A204.1 (cell line): ENCODE measurements around the gene AFG1L.
"Not testable (repeated sequence)": the region's sequence is repeated elsewhere in the genome, so short reads cannot be mapped to it uniquely, and the experiment has no call there.

Experiments
- FAIRE-seq: peaks from 2 replicates; lab custom pipeline; 2012; peaks lifted over from hg19 to GRCh38; lab: Jason Lieb, UNC

Gene AFG1L

DNA sequence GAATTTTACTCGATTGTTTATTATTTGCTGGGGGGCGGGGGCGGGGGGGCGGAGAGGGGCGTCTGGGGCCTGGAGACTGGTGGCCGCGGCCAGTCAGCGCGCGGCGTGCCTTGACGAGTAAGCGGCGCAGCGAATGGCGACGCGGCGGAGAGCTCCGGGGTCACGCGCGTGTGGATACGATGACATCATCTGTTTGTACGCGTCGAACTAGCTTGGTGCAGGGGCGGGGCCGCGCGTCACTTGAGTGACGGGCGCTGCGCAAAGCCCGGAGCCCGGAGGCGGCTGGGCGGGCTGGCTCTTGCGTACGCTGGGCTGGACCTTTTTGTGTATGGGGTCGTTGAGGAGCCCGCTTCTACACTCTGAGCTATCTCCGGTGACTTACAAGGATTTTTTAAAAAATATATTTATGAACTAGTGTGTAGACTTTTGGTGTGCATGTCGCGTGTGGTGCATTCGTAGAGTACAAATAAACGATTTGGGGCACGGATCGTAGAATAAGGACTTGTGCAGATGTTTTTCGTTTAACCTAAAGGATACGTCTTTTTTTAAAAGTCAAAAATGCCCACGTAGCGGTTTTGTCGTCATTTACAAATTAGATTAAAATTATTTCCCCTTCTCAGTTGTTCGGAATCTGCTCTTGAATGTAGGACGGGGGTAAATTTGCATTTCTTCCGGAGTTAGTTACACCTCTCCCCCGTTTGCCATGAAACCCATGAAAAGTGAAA lies 263.7 kb downstream of the AFG1L start:
- FAIRE-seq: no peak

- FAIRE-seq: no peak
These were observed 264.4 kb downstream of the AFG1L start for GRCh38 chr6:108559097-108559883.

DNA sequence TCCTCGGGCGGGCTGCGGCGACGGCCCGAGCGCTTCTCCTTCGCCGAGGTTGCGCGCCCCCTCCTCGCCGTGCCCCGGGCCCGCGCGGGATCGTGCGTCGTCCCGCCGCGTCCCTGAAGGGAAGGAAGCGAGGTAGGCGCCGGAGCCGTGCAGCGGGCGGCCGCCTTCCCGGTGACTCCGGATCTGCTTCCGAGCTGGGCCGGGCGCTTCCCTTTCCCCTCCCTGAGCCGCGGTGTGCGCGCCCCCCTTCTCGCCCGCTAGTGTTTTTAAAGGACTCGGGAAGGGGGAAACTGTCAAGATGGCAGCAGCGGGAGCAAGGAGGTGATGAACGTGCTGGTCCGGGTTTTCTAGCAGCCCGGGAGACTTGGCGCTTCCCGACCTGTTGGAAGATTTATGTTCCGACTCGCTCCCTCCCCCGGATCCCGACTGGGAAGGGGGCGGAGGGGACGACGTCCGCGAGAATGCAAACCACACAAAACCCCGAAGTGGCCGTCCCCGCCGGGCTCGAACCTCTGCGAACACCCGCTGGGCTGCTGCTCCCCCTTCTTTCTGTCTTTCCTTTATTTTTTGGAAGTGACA lies 265.1 kb downstream of the AFG1L start:
- no peak for FAIRE-seq

DNA sequence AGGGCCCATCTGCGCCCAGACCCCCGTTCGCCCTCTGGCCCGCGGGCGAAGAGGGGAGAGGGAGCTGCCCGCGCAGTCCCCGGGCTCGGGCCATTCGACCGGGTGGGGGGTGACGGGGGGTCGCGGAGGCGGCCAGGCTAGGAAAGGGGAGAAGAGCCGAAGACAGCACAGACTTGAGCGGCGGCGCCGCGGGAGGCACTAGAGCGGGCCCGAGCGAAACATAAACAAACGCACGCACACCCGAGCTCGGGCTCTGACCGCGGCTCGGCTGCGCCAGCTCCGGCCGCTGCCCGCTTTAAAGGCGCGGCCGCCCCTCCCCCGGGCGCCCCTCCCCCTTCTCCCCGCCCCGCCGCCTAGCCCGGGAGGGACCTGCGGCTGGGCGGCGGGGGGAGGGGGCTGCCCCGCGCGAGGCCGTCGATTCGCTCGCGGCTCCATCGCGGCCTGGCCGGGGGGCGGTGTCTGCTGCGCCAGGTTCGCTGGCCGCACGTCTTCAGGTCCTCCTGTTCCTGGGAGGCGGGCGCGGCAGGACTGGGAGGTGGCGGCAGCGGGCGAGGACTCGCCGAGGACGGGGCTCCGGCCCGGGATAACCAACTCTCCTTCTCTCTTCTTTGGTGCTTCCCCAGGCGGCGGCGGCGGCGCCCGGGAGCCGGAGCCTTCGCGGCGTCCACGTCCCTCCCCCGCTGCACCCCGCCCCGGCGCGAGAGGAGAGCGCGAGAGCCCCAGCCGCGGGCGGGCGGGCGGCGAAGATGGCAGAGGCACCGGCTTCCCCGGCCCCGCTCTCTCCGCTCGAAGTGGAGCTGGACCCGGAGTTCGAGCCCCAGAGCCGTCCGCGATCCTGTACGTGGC lies 265.8 kb downstream of the AFG1L start, which contains the start of gene FOXO3:
TSS of gene FOXO3 (plus strand) at position 455 of the 846 bp plus-strand sequence. CDS start at position 747, 292 bp downstream.
- no peak for FAIRE-seq

DNA sequence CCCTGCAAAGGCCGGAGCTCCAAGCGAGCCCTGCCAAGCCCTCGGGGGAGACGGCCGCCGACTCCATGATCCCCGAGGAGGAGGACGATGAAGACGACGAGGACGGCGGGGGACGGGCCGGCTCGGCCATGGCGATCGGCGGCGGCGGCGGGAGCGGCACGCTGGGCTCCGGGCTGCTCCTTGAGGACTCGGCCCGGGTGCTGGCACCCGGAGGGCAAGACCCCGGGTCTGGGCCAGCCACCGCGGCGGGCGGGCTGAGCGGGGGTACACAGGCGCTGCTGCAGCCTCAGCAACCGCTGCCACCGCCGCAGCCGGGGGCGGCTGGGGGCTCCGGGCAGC lies 266.4 kb downstream of the AFG1L start:
- FAIRE-seq: not testable (repeated sequence)

GRCh38 chr6:108561742-108562502 lies 267.1 kb downstream of the AFG1L start:
- FAIRE-seq: no peak

- FAIRE-seq: no peak
These were observed 267.7 kb downstream of the AFG1L start for GRCh38 chr6:108562503-108562993.

DNA sequence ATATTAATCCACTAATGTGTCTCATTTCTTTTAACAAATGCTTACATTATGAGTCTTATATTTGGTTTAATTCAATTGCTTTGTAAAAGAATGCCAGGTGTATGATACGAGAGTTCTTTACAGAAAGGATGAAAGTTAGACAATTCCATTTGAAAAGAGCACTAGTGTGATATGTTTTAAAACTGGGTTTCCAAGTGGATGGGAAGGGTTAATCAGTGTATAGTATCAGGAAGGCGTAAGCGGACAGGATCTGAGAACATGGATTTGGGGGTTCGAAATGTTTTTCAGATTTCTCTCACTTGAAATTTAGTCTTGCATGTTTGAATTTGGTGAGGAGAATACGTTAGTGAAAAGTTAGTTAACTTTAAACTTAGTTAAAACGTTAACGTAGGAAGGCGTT lies 268.4 kb downstream of the AFG1L start:
- no peak for FAIRE-seq

DNA sequence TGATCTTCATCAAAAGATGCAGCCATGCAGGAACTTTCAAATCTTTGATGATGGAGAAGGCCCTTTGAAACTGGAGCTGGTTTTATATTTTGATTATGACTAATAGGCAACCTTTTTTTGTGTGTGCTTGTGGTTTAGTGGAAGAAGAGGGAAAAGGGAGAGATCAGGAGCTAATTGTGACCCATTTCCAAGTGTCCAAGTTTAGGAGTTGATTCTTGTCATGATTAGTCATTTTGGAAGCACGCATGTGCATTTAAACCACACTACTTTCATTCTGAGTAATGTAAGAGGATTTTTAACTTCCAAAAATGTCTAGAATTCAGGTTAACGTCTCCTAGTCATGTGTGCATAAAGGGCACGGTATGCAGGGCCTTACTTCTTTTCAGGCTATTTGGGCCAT lies 269.3 kb downstream of the AFG1L start:
- FAIRE-seq: no peak

DNA sequence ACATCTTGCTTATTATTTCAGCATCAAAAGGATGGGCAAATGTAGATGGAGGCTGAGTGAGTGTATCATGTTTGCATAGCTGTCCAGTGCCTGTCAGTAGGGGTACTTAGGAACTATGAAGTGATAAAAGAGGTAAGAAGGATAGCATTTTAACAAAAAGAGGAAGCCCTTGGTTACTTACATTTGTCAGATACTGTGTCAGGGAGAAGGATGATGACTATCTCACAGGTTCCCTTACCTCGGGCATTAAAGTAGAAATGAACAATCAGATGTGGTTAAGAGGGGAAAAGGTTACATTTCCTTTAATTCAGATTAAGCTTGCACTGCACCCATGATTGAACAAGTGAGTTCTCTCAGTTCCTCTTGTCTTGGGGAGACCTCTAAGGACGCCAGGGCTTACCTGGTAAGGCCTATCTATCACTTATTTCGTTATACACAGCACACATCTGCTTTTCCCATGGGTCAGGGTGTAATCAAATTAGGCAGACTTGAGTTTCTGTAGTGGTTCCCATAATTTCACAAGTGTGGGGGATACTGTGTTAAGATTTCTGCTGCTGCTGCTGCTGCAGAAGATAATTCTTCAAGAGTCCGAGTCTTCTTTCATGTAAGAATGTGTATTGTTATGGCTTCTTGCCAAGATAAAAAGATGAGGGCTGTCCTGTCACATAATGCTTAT lies 270.4 kb downstream of the AFG1L start:
- FAIRE-seq: no peak

DNA sequence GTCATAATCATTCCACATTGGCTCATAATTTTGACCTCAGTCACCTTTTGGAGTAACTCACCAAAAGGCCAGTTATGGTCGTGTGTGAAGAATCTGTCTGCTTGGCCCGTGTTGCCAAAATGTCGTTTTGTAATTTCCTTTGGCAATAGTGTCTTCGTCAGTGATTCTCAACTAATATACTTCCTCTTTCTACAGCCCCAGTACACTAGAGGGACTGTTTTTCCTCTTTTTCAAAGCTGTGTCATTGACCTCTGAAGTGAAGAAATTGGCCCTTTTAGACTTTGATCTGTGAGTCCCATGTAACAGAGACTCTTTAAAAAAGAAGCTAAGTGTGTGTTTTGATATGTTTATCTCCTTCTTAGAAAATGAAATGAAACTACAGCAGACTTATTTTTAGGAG lies 271.0 kb downstream of the AFG1L start:
- no peak for FAIRE-seq

DNA sequence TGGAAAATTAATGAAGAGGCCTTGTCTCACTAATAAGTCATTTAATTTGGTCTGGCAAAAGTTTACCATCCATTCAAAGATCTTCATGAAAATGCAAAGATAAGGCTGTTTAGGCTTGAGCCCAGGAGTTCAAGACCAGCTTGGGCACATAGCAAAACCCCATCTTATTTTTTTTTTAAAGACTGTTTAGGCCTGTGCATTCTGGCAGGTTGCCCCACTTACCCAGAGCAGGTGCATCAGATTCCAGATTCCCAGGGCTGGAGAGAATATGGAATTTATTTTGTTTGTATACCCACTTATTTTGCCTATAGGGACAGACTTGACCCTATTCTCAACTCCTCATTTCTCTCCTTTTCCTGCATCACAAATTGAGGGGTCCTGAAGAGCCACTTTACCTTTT lies 271.6 kb downstream of the AFG1L start:
- no peak for FAIRE-seq

GRCh38 chr6:108568101-108568500 lies 273.2 kb downstream of the AFG1L start:
- FAIRE-seq: no peak

DNA sequence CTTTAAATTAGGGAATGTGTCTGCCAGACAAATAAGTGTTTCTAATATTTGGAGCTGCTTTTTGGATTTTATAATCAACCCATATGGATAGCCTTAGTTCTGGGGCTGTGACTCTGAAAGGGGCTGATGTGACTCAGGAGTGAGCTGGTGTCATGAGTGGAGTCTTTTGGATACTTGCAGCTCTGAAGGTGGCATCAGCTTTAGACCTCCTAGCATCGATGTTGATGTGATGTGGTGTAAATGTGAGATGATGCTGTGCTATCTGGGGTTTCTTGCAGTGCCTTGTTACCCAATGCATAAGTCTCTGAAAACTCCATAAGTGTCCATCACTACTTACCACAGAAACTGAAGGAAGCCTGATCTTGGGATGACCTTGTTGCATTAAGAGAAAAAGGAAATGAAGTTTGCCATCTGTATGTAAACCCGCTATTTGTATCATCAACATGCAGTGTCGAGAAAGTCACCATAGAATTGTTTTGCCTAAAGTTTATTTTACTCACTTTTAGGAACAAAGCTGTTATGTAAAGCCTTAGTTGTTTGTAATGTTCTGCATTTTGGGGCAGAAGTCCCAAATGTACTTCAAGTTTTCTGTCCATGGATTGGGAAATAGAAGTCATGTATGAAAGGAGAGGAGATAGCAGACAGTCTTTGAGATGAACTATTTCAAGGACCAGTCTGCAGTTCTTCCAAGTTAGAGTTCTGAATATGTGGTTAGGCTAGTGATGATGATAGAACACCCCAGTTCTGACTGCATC lies 273.9 kb downstream of the AFG1L start:
- no peak for FAIRE-seq

DNA sequence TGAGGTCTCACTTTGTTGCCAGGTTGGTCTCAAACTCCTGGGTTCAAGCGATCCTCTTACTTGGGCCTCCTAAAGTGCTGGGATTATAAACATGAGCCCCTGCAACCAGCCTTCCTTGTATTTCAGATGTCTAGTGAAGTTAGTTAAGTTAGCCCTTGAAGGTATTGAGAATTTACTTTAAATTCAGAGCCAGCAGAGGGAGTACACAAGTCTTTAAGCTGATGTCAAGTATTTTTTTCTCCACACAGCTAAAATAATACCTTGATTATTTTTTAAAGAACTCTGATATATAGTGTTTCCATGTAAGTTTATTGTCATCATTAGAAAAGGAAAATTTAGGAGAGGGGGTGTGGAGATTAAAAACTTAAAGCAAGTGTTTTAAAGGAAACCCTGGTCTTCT lies 275.7 kb downstream of the AFG1L start:
- FAIRE-seq: peak; percentile 29

DNA sequence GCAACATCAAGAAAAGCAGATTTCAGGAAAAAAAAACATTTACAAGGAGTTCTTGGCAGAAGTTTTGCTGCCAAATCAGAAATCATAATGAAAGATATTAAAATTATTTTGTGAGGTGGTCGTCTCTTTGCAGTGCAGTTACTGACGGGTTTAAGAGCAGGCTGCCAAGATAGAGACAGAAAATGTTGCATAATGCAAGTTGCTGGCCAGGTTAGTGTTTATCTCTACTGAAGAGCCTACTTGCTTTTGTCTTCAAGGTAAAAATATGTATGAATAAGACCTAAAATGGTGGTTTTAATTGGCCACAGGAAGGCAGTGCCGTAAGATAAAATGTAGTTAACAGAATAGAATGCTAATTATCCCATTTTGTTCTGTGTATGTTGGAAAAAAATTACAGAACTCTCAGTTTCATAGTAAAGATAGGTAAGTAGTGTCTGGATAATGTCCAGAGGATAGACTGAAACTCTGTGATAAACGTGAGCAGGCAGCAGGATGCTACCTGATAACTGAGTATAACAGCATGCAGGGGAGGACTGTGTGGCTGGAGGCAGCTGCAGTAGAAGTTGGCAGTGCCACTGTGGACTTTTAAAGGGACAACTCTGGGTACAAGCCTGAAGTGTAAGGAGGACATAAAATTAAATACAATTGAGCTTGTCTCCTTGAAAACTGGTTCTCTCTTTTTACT lies 279.7 kb downstream of the AFG1L start:
- no peak for FAIRE-seq
